ENCODE data around the gene LAPTM4A. TPM values are rescaled to one million over a fixed set of nuclear protein-coding genes. Genes with fewer than 3 reads are reported as not detected.

The LAPTM4A gene
- total RNA-seq, 1 experiment from 2014 or later = 160 TPM

DNA sequence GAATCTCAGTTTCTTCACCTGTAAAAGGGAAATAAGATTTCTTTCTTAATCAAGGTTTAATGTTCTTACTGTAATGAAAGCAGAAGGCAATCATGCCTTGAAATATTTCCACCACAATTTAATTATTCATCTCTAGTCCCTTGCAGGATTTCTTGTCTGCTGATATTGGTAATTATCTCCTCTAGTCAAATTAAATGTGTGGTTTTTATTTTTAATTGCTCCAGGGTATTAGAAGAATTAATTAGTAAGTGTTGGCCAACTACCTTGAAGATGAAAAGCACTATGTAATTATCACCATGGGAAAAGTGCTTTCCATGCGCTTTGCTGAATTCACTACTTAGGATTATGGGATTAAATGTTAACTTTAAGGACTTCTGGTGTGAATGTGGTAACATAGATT is 8.7 kb upstream of the LAPTM4A start:
- intact Hi-C loops (cut with micrococcal nuclease) = no loop called here
- TF ChIP-seq, protein P1, sequence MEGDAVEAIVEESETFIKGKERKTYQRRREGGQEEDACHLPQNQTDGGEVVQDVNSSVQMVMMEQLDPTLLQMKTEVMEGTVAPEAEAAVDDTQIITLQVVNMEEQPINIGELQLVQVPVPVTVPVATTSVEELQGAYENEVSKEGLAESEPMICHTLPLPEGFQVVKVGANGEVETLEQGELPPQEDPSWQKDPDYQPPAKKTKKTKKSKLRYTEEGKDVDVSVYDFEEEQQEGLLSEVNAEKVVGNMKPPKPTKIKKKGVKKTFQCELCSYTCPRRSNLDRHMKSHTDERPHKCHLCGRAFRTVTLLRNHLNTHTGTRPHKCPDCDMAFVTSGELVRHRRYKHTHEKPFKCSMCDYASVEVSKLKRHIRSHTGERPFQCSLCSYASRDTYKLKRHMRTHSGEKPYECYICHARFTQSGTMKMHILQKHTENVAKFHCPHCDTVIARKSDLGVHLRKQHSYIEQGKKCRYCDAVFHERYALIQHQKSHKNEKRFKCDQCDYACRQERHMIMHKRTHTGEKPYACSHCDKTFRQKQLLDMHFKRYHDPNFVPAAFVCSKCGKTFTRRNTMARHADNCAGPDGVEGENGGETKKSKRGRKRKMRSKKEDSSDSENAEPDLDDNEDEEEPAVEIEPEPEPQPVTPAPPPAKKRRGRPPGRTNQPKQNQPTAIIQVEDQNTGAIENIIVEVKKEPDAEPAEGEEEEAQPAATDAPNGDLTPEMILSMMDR (IDR thresholded peaks at IDR 0.05; ENCODE audit: unreplicated experiment) = no peak
- no peaks in the 10 kb centered on the region for H3K36me3 Mint-ChIP-seq (ENCODE audit: insufficient read depth, unreplicated experiment)
- H3K27ac Mint-ChIP-seq (ENCODE audit: low read depth, unreplicated experiment) = no peak overlapping the region
- H3K27me3 Mint-ChIP-seq (ENCODE audit: insufficient read depth, unreplicated experiment) = no peaks in the 10 kb centered on the region
- H3K4me1 Mint-ChIP-seq (ENCODE audit: insufficient read depth, unreplicated experiment) = no peaks in the 10 kb centered on the region
- POLR2A ChIA-PET = interaction anchor here (0.6 to 17.0 kb wide), 2 partner anchors 8 to 90 kb away, joined by 3 to 522 read pairs; partner anchors contain the start of gene LAPTM4A
- no TSS peak for BruUV-seq (replicated peaks)
- DNase-seq (ENCODE audit: unreplicated experiment) = no peak
- H3K4me3 Mint-ChIP-seq (ENCODE audit: unreplicated experiment) = no peak overlapping the region
- CTCF ChIA-PET = no interaction called here
- H3K9me3 Mint-ChIP-seq (ENCODE audit: unreplicated experiment) = no peaks in the 10 kb centered on the region

DNA sequence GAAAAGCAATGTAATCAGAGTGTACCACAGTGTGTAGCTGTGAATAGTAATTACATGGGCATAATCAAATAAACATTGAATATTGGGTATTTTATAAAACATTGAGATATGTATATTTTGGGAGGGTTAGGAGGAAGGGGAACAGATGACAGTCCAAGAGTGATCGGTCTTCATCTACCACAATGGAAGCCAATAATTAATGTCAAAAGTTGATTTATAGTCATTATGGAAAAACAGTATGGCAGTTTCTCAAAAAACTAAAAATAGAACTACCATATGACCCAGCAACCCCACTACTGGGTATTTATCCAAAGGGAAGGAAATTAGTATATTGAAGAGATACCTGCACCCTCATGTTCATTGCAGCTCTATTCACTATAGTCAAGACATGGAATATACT is 5.8 kb upstream of the LAPTM4A start:
- CTCF ChIA-PET = interaction anchor here (1.2 kb wide), 1 partner anchor 9 kb away, joined by 3 read pairs; no protein-coding TSS in a partner anchor
- Mint-ChIP-seq H3K27ac (ENCODE audit: low read depth, unreplicated experiment) (no peak overlapping the region), H3K4me3 (ENCODE audit: unreplicated experiment) (no peak overlapping the region), H3K36me3 (ENCODE audit: insufficient read depth, unreplicated experiment) (no peaks in the 10 kb centered on the region), H3K9me3 (ENCODE audit: unreplicated experiment) (no peaks in the 10 kb centered on the region), H3K27me3 (ENCODE audit: insufficient read depth, unreplicated experiment) (no peaks in the 10 kb centered on the region), H3K4me1 (ENCODE audit: insufficient read depth, unreplicated experiment) (no peaks in the 10 kb centered on the region)
- POLR2A ChIA-PET = interaction anchor here (11.8 kb wide), 1 partner anchor 10 kb away, joined by 522 read pairs; no protein-coding TSS in a partner anchor
- intact Hi-C loops (cut with micrococcal nuclease) = no loop called here
- TF ChIP-seq, protein P1 (IDR thresholded peaks at IDR 0.05; ENCODE audit: unreplicated experiment) = no peak
- DNase-seq (ENCODE audit: unreplicated experiment) = no peak
- BruUV-seq (replicated peaks) = no TSS peak

DNA sequence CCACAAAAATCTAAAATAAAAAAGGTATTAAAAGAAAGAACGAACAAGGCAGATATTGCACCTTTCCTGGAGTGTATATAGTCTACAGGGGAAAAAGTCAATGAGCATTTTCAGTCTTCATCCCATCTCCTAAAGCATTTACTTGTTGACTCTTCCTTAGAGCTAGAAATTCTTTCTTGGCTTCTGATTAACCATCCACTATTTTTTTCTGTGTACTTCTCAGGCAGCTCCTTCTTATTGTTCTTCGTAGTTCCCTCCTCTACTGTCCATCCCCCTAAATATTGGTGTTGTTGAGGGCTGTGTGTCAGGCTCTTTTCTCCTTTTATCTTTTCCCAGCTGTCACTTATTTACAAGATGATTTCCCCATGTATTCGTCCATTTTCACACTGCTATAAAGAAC is 3.5 kb upstream of the LAPTM4A start:
- CTCF ChIA-PET = interaction anchor here (1.0 to 1.3 kb wide), 2 partner anchors 39 to 78 kb away, joined by 5 to 7 read pairs; no protein-coding TSS in a partner anchor
- POLR2A ChIA-PET = interaction anchor here (0.7 to 11.8 kb wide), 3 partner anchors 12 to 40 kb away, joined by 4 to 522 read pairs (median 96); no protein-coding TSS in a partner anchor
- BruUV-seq (replicated peaks) = no TSS peak

DNA sequence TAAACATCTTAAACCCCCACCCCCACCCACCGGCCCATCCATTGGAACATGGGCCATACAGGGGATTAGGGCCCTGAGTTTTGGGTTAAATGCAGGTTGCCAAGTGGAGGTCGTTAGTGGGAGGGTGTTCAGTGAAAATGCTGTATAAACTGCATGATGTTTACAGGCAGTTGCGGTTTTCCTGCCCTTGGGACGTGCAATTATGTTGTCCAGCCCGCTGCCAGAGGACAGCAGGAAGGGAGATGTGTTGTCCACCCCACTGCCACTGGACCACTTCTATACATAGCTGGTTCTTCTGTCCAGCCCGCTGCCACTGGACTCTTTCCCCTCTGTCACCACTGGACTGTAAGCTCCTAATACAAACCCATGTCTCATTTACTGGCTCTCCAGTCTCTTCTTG is 2.7 kb upstream of the LAPTM4A start:
- H3K4me3 Mint-ChIP-seq (ENCODE audit: unreplicated experiment) = no peak overlapping the region
- ChIA-PET CTCF (interaction anchor here (0.8 to 1.7 kb wide), 4 partner anchors 11 to 55 kb away, joined by 3 to 7 read pairs (median 4); no protein-coding TSS in a partner anchor), POLR2A (interaction anchor here (0.5 to 11.8 kb wide), 4 partner anchors 13 to 164 kb away, joined by 3 to 522 read pairs (median 50); no protein-coding TSS in a partner anchor)
- peaks cover 7% of the 10 kb centered on the region for H3K4me1 Mint-ChIP-seq (ENCODE audit: insufficient read depth, unreplicated experiment)
- H3K27ac Mint-ChIP-seq (ENCODE audit: low read depth, unreplicated experiment) = no peak overlapping the region
- TF ChIP-seq, protein P1 (IDR thresholded peaks at IDR 0.05; ENCODE audit: unreplicated experiment) = no peak
- no peak for DNase-seq (ENCODE audit: unreplicated experiment)
- H3K27me3 Mint-ChIP-seq (ENCODE audit: insufficient read depth, unreplicated experiment) = no peaks in the 10 kb centered on the region
- no TSS peak for BruUV-seq (replicated peaks)
- intact Hi-C loops (cut with micrococcal nuclease) = no loop called here
- H3K9me3 Mint-ChIP-seq (ENCODE audit: unreplicated experiment) = no peaks in the 10 kb centered on the region
- H3K36me3 Mint-ChIP-seq (ENCODE audit: insufficient read depth, unreplicated experiment) = no peaks in the 10 kb centered on the region

More for the DNA sequence above, 3.5 kb upstream of the LAPTM4A start:
- intact Hi-C loops (cut with micrococcal nuclease) = no loop called here
- Mint-ChIP-seq H3K4me3 (ENCODE audit: unreplicated experiment) (no peak overlapping the region), H3K27me3 (ENCODE audit: insufficient read depth, unreplicated experiment) (no peaks in the 10 kb centered on the region), H3K27ac (ENCODE audit: low read depth, unreplicated experiment) (no peak overlapping the region), H3K36me3 (ENCODE audit: insufficient read depth, unreplicated experiment) (no peaks in the 10 kb centered on the region), H3K9me3 (ENCODE audit: unreplicated experiment) (no peaks in the 10 kb centered on the region), H3K4me1 (ENCODE audit: insufficient read depth, unreplicated experiment) (no peaks in the 10 kb centered on the region)
- TF ChIP-seq, protein P1 (IDR thresholded peaks at IDR 0.05; ENCODE audit: unreplicated experiment) = no peak
- DNase-seq (ENCODE audit: unreplicated experiment) = no peak

Data from MCF 10A (cell line).